Activated T-helper 1 cell treated with anti-CD3 and anti-CD28 coated beads, Interleukin-12 subunit alpha, Interleukin-12 subunit beta, Interleukin-2, Interleukin-4 antibody, amounts not matched to agents 30 ng/mL and 10 ng/mL and 1 ng/mL, durations not matched to agents 14 hours and 24 hours and 36 hours (primary cell): ENCODE results near the gene CAGE1. TPM values are rescaled to one million over a fixed set of nuclear protein-coding genes. Genes with fewer than 3 reads are reported as not detected.

Source experiments
- DNase-seq: peaks from one replicate; pipeline ENCODE4 v3.0.0; 2021; ENCODE audit warnings: low spot score
- H3K27ac Mint-ChIP-seq: one replicate; pipeline ENCODE4 v1.8.0; 2021; ENCODE audit warnings: mild to moderate bottlenecking, mixed read lengths
- H3K27me3 Mint-ChIP-seq: one replicate; pipeline ENCODE4 v1.8.0; 2022; ENCODE audit warnings: mild to moderate bottlenecking, moderate library complexity, mixed read lengths; ENCODE audit not compliant: insufficient read depth
- H3K36me3 Mint-ChIP-seq: one replicate; pipeline ENCODE4 v1.8.0; 2021; ENCODE audit warnings: low read depth, mixed read lengths
- H3K4me1 Mint-ChIP-seq: one replicate; pipeline ENCODE4 v1.8.0; 2021; ENCODE audit warnings: low read depth, mixed read lengths
- H3K4me3 Mint-ChIP-seq: one replicate; pipeline ENCODE4 v1.8.0; 2021; ENCODE audit warnings: mild to moderate bottlenecking, moderate library complexity, mixed read lengths
- H3K9me3 Mint-ChIP-seq: one replicate; pipeline ENCODE4 v1.8.0; 2021; ENCODE audit warnings: mixed read lengths
- intact Hi-C: fragments of 100-400 bp; cut with micrococcal nuclease; formaldehyde crosslinking; loops from one replicate; pipeline ENCODE4 v1.15.1; 2024
- total RNA-seq: library from RNA; stranded (reverse); gene quantifications from 2 replicates; pipeline ENCODE4 v1.2.3, GENCODE V29; 2022

CAGE1 gene
- total RNA-seq, 1 donor from 2014 or later, result 0.13 TPM

GRCh38 chr6:7311917-7312615, 77.5 kb downstream of the CAGE1 start:
- Mint-ChIP-seq H3K27me3 (no peaks in the 10 kb centered on the region), H3K4me3 (peak overlapping the region; percentile 98), H3K36me3 (peaks cover 37% of the 10 kb centered on the region), H3K4me1 (peaks cover 40% of the 10 kb centered on the region), H3K27ac (peak overlapping the region; percentile 94), H3K9me3 (peaks cover 8% of the 10 kb centered on the region)
- intact Hi-C loops, result loop anchor here (1.0 to 5.0 kb wide), 7 partner anchors 15 to 1123 kb away; partner anchors contain the start of genes BLOC1S5, BMP6, RREB1 and SLC35B3
- peak; percentile 39 for DNase-seq

- DNase-seq, result no peak
- Mint-ChIP-seq H3K36me3 (peaks cover 40% of the 10 kb centered on the region), H3K9me3 (peaks cover 8% of the 10 kb centered on the region), H3K4me3 (peak overlapping the region; percentile 98), H3K27ac (peak overlapping the region; percentile 56), H3K27me3 (no peaks in the 10 kb centered on the region), H3K4me1 (peaks cover 43% of the 10 kb centered on the region)
- intact Hi-C loops, result loop anchor here (5.0 kb wide), 2 partner anchors 416 to 601 kb away; partner anchors contain the start of genes BMP6 and TXNDC5
Observed at GRCh38 chr6:7311176-7311575, 78.4 kb downstream of the CAGE1 start.

DNA sequence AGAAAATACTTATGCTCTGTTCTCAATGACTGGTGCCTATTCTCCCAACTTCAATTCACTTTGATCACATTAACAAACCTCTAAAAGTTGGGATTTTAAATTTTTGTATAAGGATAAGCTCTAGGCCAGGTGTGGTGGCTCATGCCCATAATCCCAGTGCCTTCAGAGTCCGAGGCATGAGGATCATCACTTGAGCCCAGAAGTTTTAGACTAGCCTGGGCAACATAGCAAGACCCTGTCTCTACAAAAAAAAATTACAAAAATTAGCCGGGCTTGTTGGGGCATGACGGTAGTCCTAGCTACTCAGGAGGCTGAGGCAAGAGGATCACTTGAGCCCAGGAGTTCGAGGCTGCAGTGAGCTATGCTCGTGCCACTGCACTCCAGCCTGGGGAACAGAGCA, 80.5 kb downstream of the CAGE1 start:
- Mint-ChIP-seq H3K4me3 (peak overlapping the region; percentile 2), H3K9me3 (peaks cover 8% of the 10 kb centered on the region), H3K36me3 (peaks cover 56% of the 10 kb centered on the region), H3K27me3 (no peaks in the 10 kb centered on the region), H3K27ac (no peak overlapping the region), H3K4me1 (peaks cover 58% of the 10 kb centered on the region)
- intact Hi-C loops, result no loop called here
- no peak for DNase-seq

- H3K4me3 Mint-ChIP-seq, result no peak overlapping the region
- DNase-seq, result no peak
- no peaks in the 10 kb centered on the region for H3K27me3 Mint-ChIP-seq
- H3K4me1 Mint-ChIP-seq, result peaks cover 49% of the 10 kb centered on the region
- peaks cover 61% of the 10 kb centered on the region for H3K36me3 Mint-ChIP-seq
- H3K9me3 Mint-ChIP-seq, result peaks cover 8% of the 10 kb centered on the region
- no peak overlapping the region for H3K27ac Mint-ChIP-seq
- intact Hi-C loops, result no loop called here
Observed at GRCh38 chr6:7307533-7307932, 82.0 kb downstream of the CAGE1 start.

- intact Hi-C loops, result no loop called here
- H3K27ac Mint-ChIP-seq, result peak overlapping the region; percentile 5
- H3K4me3 Mint-ChIP-seq, result no peak overlapping the region
- no peak for DNase-seq
- H3K4me1 Mint-ChIP-seq, result peaks cover 41% of the 10 kb centered on the region
- peaks cover 5% of the 10 kb centered on the region for H3K9me3 Mint-ChIP-seq
- H3K36me3 Mint-ChIP-seq, result peaks cover 65% of the 10 kb centered on the region
- no peaks in the 10 kb centered on the region for H3K27me3 Mint-ChIP-seq
Observed at GRCh38 chr6:7304821-7305220, 84.7 kb downstream of the CAGE1 start.

- Mint-ChIP-seq H3K4me1 (peaks cover 28% of the 10 kb centered on the region), H3K9me3 (no peaks in the 10 kb centered on the region), H3K36me3 (peaks cover 58% of the 10 kb centered on the region), H3K27ac (no peak overlapping the region), H3K27me3 (no peaks in the 10 kb centered on the region), H3K4me3 (no peak overlapping the region)
- intact Hi-C loops, result no loop called here
- no peak for DNase-seq
Observed at GRCh38 chr6:7301702-7302101, 87.8 kb downstream of the CAGE1 start.

DNA sequence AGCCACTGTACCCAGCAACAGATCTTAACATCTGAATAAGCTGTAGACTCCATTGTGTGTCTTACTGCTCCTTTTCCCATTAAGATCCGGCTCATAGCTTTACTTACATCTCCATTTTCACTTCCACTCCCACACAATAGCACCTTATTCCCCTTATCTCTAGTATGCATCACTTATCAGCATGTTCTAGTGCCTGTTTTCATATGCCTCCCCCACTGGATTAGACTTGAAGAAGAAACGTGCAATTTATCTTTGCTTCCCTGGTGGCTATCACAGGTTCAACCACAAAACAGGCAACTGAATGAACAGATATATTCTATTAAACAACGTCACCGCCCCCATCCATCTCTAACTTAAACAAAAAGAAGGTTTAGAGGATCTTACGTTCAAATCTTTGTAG, 88.6 kb downstream of the CAGE1 start:
- no peak for DNase-seq
- Mint-ChIP-seq H3K9me3 (no peaks in the 10 kb centered on the region), H3K27me3 (no peaks in the 10 kb centered on the region), H3K4me3 (no peak overlapping the region), H3K27ac (no peak overlapping the region), H3K4me1 (peaks cover 28% of the 10 kb centered on the region), H3K36me3 (peaks cover 64% of the 10 kb centered on the region)
- intact Hi-C loops, result no loop called here

GRCh38 chr6:7298113-7298512, 91.4 kb downstream of the CAGE1 start:
- Mint-ChIP-seq H3K27me3 (no peaks in the 10 kb centered on the region), H3K9me3 (no peaks in the 10 kb centered on the region), H3K4me3 (no peak overlapping the region), H3K27ac (no peak overlapping the region), H3K4me1 (peaks cover 17% of the 10 kb centered on the region), H3K36me3 (peaks cover 48% of the 10 kb centered on the region)
- intact Hi-C loops, result no loop called here
- no peak for DNase-seq

- H3K27me3 Mint-ChIP-seq, result no peaks in the 10 kb centered on the region
- DNase-seq, result no peak
- H3K36me3 Mint-ChIP-seq, result peaks cover 53% of the 10 kb centered on the region
- no peak overlapping the region for H3K27ac Mint-ChIP-seq
- H3K4me1 Mint-ChIP-seq, result peaks cover 17% of the 10 kb centered on the region
- intact Hi-C loops, result loop anchor here (2.0 kb wide), 1 partner anchor 16 kb away; the partner anchor contains the start of gene SSR1
- H3K9me3 Mint-ChIP-seq, result no peaks in the 10 kb centered on the region
- H3K4me3 Mint-ChIP-seq, result no peak overlapping the region
Observed at GRCh38 chr6:7296602-7297001, 92.9 kb downstream of the CAGE1 start.

GRCh38 chr6:7295916-7296315, 93.6 kb downstream of the CAGE1 start:
- Mint-ChIP-seq H3K4me3 (no peak overlapping the region), H3K9me3 (no peaks in the 10 kb centered on the region), H3K27me3 (no peaks in the 10 kb centered on the region), H3K4me1 (peaks cover 13% of the 10 kb centered on the region), H3K36me3 (peaks cover 47% of the 10 kb centered on the region), H3K27ac (no peak overlapping the region)
- intact Hi-C loops, result loop anchor here (2.0 kb wide), 1 partner anchor 17 kb away; the partner anchor contains the start of gene SSR1
- no peak for DNase-seq

DNA sequence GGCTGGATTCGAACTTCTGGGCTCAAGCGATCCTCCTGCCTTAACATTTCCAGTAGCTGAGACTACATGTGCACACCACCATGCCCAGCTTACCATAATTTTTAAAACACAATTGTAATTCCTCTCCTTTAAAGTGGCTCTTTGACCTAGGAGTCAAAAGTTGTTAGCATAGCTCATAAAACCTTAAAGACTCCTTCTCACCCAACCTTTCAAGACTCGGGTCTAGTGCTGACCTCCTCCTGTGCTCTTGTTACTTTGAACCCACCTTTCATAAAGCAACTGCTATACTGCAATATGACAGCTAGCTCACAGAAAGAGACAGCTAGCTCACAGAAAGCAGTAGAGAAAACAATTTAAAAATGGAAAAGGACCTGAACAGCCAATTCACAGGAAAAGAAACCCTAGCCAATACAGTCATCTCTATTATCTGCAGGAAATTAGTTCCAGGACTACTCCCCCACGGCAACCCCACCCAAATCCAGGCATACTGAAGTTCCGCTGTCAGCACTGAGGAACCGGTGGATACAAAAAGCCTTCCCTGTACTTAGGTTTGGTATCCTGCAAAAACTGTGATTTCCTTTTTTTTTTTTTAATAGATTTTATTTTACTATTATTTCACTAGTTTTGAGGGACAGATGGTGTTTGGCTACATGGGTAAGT, 96.8 kb downstream of the CAGE1 start:
- peaks cover 41% of the 10 kb centered on the region for H3K36me3 Mint-ChIP-seq
- H3K4me3 Mint-ChIP-seq, result no peak overlapping the region
- no peaks in the 10 kb centered on the region for H3K27me3 Mint-ChIP-seq
- H3K27ac Mint-ChIP-seq, result peak overlapping the region; percentile 20
- peaks cover 4% of the 10 kb centered on the region for H3K4me1 Mint-ChIP-seq
- intact Hi-C loops, result no loop called here
- no peaks in the 10 kb centered on the region for H3K9me3 Mint-ChIP-seq
- no peak for DNase-seq

- Mint-ChIP-seq H3K4me3 (no peak overlapping the region), H3K36me3 (peaks cover 45% of the 10 kb centered on the region), H3K27me3 (no peaks in the 10 kb centered on the region), H3K9me3 (no peaks in the 10 kb centered on the region), H3K27ac (no peak overlapping the region), H3K4me1 (peaks cover 4% of the 10 kb centered on the region)
- DNase-seq, result no peak
- intact Hi-C loops, result no loop called here
Observed at GRCh38 chr6:7290079-7290478, 99.5 kb downstream of the CAGE1 start.

DNA sequence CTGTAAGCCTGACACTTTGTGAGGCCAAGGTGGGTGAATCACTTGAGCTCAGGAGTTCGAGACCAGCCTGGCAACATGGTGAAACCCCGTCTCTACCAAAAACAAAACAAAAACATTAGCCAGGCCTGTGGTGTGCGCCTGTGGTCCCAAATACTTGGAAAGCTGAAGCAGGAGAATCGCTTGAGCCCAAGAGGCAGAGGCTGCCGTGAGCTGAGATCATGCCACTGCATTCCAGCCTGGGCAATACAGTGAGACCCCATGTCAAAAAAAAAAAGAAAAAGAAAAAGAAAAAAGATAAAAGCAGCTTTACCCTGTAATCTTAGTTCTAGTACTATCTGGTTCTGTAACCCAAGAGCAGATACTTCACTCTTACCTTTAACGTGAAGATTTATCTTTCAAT, 104.1 kb downstream of the CAGE1 start:
- H3K4me3 Mint-ChIP-seq, result no peak overlapping the region
- no peaks in the 10 kb centered on the region for H3K9me3 Mint-ChIP-seq
- intact Hi-C loops, result no loop called here
- H3K36me3 Mint-ChIP-seq, result peaks cover 41% of the 10 kb centered on the region
- H3K27me3 Mint-ChIP-seq, result no peaks in the 10 kb centered on the region
- peaks cover 18% of the 10 kb centered on the region for H3K4me1 Mint-ChIP-seq
- no peak for DNase-seq
- no peak overlapping the region for H3K27ac Mint-ChIP-seq
